GM12878 (cell line): Measurements from ENCODE around the gene LIN7C. TPM values are rescaled to one million over a fixed set of nuclear protein-coding genes. Genes with fewer than 3 reads are reported as not detected.

Experiments
- ATAC-seq: fragments of 200-7000 bp; cut with Tn5 transposase; 3 replicates; pipeline ENCODE4 v1.9.1; 2020; ENCODE audit warnings: mild to moderate bottlenecking, moderate library complexity
- BruUV-seq: library from RNA; stranded (reverse); fragments of 400-500 nt; replicated peaks from 2 replicates; lab custom pipeline; 2021; lab: Mats Ljungman, UMichigan
- CTCF ChIA-PET: fragments of 300-600 bp; sonication (Branson Sonifier 250); formaldehyde crosslinking; extraction: SDS; loops from one replicate; lab custom pipeline; 2021; ENCODE audit warnings: inconsistent platforms; lab: Yijun Ruan, JAX
- POLR2A ChIA-PET: fragments of 350-600 bp; formaldehyde crosslinking; extraction: SDS; loops from one replicate; lab custom pipeline; 2021; ENCODE audit warnings: inconsistent platforms; lab: Charles Lee
- RAD21 ChIA-PET: fragments of 300-600 bp; sonication (Branson Sonifier 250); formaldehyde crosslinking; loops from one replicate; lab custom pipeline; 2023; ENCODE audit warnings: antibody characterized with exemption; ENCODE audit not compliant: unreplicated experiment; lab: Charles Lee
- SMC1A ChIA-PET: fragments of 300-600 bp; sonication (Branson Sonifier 250); formaldehyde crosslinking; loops from one replicate; lab custom pipeline; 2023; ENCODE audit not compliant: unreplicated experiment, uncharacterized antibody; lab: Charles Lee
- DNase-seq: peaks from one replicate; pipeline ENCODE4 v3.0.0-alpha.2; 2011; ENCODE audit warnings: low read depth, low spot score
- FAIRE-seq: peaks from 3 replicates; lab custom pipeline; 2011; peaks lifted over from hg19 to GRCh38; lab: Jason Lieb, UNC
- H2AFZ ChIP-seq: 2 replicates; pipeline ENCODE4 v1.6.0; 2011; ENCODE audit warnings: low read depth, low read length, control low read depth; ENCODE audit not compliant: control insufficient read depth
- H3K27ac ChIP-seq: 2 replicates; pipeline ENCODE4 v1.5.1; 2011; ENCODE audit warnings: control low read depth; ENCODE audit not compliant: control insufficient read depth, insufficient read depth
- H3K27me3 ChIP-seq, 2 experiments: replicated peaks in 1 of 2; 2 replicates each; pipeline versions ENCODE4 v1.6.0 to v1.6.1; 2011; ENCODE audit warnings: low read length in 1 of 2; ENCODE audit not compliant: control insufficient read depth in 2 of 2, insufficient read depth in 2 of 2
- H3K36me3 ChIP-seq, 2 experiments: 2 replicates each; pipeline ENCODE4 v1.5.1; 2011; ENCODE audit warnings: low read length in 1 of 2; ENCODE audit not compliant: control insufficient read depth in 2 of 2, insufficient read depth in 2 of 2
- H3K4me1 ChIP-seq: 2 replicates; pipeline ENCODE4 v1.6.1; 2011; ENCODE audit warnings: mild to moderate bottlenecking, low read length, moderate library complexity, mixed read lengths; ENCODE audit not compliant: control insufficient read depth, insufficient read depth
- H3K4me2 ChIP-seq: 2 replicates; pipeline ENCODE4 v1.6.0; 2011; ENCODE audit warnings: control low read depth; ENCODE audit not compliant: control insufficient read depth, insufficient read depth
- H3K4me3 ChIP-seq: fragments of 200-600 bp; sonication (generic); 2 replicates; pipeline ENCODE4 v1.5.1; 2016
- H3K79me2 ChIP-seq: 2 replicates; pipeline ENCODE4 v1.6.0; 2011; ENCODE audit warnings: low read length; ENCODE audit not compliant: control insufficient read depth, insufficient read depth
- H3K9ac ChIP-seq: 2 replicates; pipeline ENCODE4 v1.8.0; 2011; ENCODE audit warnings: low read length, control low read depth, mixed read lengths; ENCODE audit not compliant: control insufficient read depth, insufficient read depth
- H3K9me3 ChIP-seq: replicated peaks from 3 replicates; pipeline ENCODE4 v1.5.1; 2011; ENCODE audit warnings: mild to moderate bottlenecking, low read length; ENCODE audit not compliant: control insufficient read depth, insufficient read depth
- H4K20me1 ChIP-seq: 2 replicates; pipeline ENCODE4 v1.6.0; 2011; ENCODE audit not compliant: control insufficient read depth, insufficient read depth
- BMI1 ChIP-seq: fragments of 450-650 bp; IDR thresholded peaks from 2 replicates; pipeline ENCODE4 v1.6.1; 2016; ENCODE audit warnings: mild to moderate bottlenecking, moderate library complexity, borderline replicate concordance
- E2F8 ChIP-seq: fragments of 450-650 bp; IDR thresholded peaks from 2 replicates; pipeline ENCODE4 v1.6.1; 2018; ENCODE audit warnings: mild to moderate bottlenecking, low read depth, moderate library complexity; ENCODE audit not compliant: partially characterized antibody
- ESRRA ChIP-seq: IDR thresholded peaks from 2 replicates; pipeline ENCODE4 v1.6.1; 2012; ENCODE audit warnings: mild to moderate bottlenecking, low read length, improper control_type of control experiment
- HDGF ChIP-seq: fragments of 450-650 bp; IDR thresholded peaks from 2 replicates; pipeline ENCODE4 v1.6.1; 2016; ENCODE audit warnings: antibody characterized with exemption
- JUND ChIP-seq: IDR thresholded peaks from 2 replicates; pipeline ENCODE4 v1.6.1; 2012; ENCODE audit warnings: low read depth, mild to moderate bottlenecking, low read length, improper control_type of control experiment, moderate library complexity
- MTA2 ChIP-seq: fragments of 450-650 bp; IDR thresholded peaks from 2 replicates; pipeline ENCODE4 v1.6.1; 2016; ENCODE audit warnings: low read depth, mild to moderate bottlenecking, moderate library complexity
- MTA3 ChIP-seq: IDR thresholded peaks from 2 replicates; pipeline ENCODE4 v1.6.1; 2012; ENCODE audit warnings: low read length, inconsistent platforms, borderline replicate concordance
- MXI1 ChIP-seq: fragments of 150-350 bp; IDR thresholded peaks from 2 replicates; pipeline ENCODE4 v1.6.1; 2011; ENCODE audit warnings: low read depth, mild to moderate bottlenecking, inconsistent platforms, low read length, improper control_type of control experiment
- PAX5 ChIP-seq: IDR thresholded peaks from 2 replicates; pipeline ENCODE4 v1.6.1; 2011; ENCODE audit warnings: low read depth, low read length, borderline replicate concordance
- POLR2A ChIP-seq: IDR thresholded peaks from 2 replicates; pipeline ENCODE4 v1.6.1; 2011; ENCODE audit warnings: low read depth, mild to moderate bottlenecking, low read length
- POLR2AphosphoS5 ChIP-seq: IDR thresholded peaks from 2 replicates; pipeline ENCODE4 v1.6.1; 2011; ENCODE audit warnings: mild to moderate bottlenecking, low read length, inconsistent platforms
- RAD51 ChIP-seq: fragments of 450-650 bp; IDR thresholded peaks from 2 replicates; pipeline ENCODE4 v1.6.1; 2016; ENCODE audit warnings: moderate library complexity, mild to moderate bottlenecking, inconsistent platforms
- RFX5 ChIP-seq: IDR thresholded peaks from 2 replicates; pipeline ENCODE4 v1.6.1; 2011; ENCODE audit warnings: low read depth, low read length, improper control_type of control experiment
- SREBF2 ChIP-seq: IDR thresholded peaks from 2 replicates; pipeline ENCODE4 v1.6.1; 2012; ENCODE audit warnings: mild to moderate bottlenecking, low read length
- TARDBP ChIP-seq: IDR thresholded peaks from 2 replicates; pipeline ENCODE4 v1.6.1; 2016; ENCODE audit warnings: borderline replicate concordance
- ZSCAN29 ChIP-seq: fragments of 450-650 bp; IDR thresholded peaks from 2 replicates; pipeline ENCODE4 v1.6.1; 2017; ENCODE audit warnings: mild to moderate bottlenecking, moderate library complexity
- WGBS: methylation state at CpG from one replicate; pipeline ENCODE4 v1.1.6; 2016; ENCODE audit warnings: low lambda C conversion rate; ENCODE audit not compliant: insufficient replicate concordance, insufficient coverage; ENCODE audit errors: missing lambda C conversion rate; 5-methylcytosine and 5-hydroxymethylcytosine counted together
- in situ Hi-C: fragments of 300-500 bp; cut with MboI; formaldehyde crosslinking; loops from 9 replicates; pipeline ENCODE4 v1.14.3; 2018; ENCODE audit warnings: mixed read lengths
- intact Hi-C: fragments of 100-400 bp; cut with micrococcal nuclease; formaldehyde crosslinking; loops from one replicate; pipeline ENCODE4 v1.14.2; 2022; ENCODE audit not compliant: unreplicated experiment
- polyA plus RNA-seq, 11 experiments: library from polyadenylated mRNA; depleted of rRNA in 4 of 11; unstranded in 6 of 11; stranded (reverse) in 5 of 11; fragments of >200 nt; fragmentation: Nextera tagmentation in 4 of 11; fragmentation: Illumina TruSeq in 1 of 11; extraction: Ambion mirVana in 4 of 11; extraction: Trizol in 1 of 11; gene quantifications; 1 replicate in 1 of 11; 2 replicates in 10 of 11; pipeline versions ENCODE4 v1.2.1 to v1.2.3, GENCODE V29; 2011 to 2016; ENCODE audit warnings: inconsistent platforms in 2 of 11, missing spikeins in 2 of 11, low read depth in 1 of 11
- total RNA-seq, 4 experiments: library from RNA; depleted of rRNA in 3 of 4; stranded (reverse); fragments of >200 nt in 3 of 4; fragmentation: Illumina TruSeq in 1 of 4; extraction: Trizol in 1 of 4; gene quantifications; 2 replicates each; pipeline versions ENCODE4 v1.2.1 to v1.2.3, GENCODE V29; 2013 to 2021

The LIN7C gene
- total and polyA plus RNA-seq, 10 of the 15 experiments (the other 5 are each of a cell fraction or from before 2014, with no cell fraction given) = 6.0 to 23.7 (median 15.1) TPM

DNA sequence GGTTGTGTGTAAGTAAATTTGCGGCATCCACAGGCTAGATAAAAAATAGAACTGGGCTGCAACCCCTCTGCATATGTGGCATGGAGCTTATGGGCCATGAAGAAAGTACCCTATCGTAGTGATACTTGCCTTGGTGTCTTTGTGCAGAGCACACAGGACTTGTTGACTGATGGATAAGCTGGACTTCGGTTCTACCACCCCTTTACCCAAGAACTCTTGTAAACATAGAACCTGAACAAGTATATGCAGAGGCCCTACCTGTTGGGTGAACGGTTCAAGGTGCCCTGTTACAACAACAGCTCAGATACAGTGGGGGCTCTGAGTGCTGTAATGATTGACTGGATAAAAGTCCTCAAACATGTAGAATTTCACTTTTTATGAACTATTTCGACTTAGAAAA lies 30.9 kb downstream of the LIN7C start:
- no peak overlapping the region for H2AFZ ChIP-seq
- in situ Hi-C loops (loop anchor here (5.0 to 10.0 kb wide), 2 partner anchors 718 to 1181 kb away; no protein-coding TSS in a partner anchor), intact Hi-C loops (no loop called here)
- CTCF ChIA-PET = interaction anchor here (0.6 to 4.2 kb wide), 3 partner anchors 10 to 268 kb away, joined by 3 to 20 read pairs (median 3); no protein-coding TSS in a partner anchor
- H3K79me2 ChIP-seq = no peaks in the 10 kb centered on the region
- no TSS peak for BruUV-seq
- H3K4me1 ChIP-seq = 0 out of 2 replicates have a peak, but pooled peaks cover 3% of the 10 kb centered on the region
- no peak overlapping the region for H3K4me3 ChIP-seq
- WGBS = 36% methylated on average over 5 of the region's 5 CpGs
- H3K27me3 ChIP-seq = peaks cover 0 to 3% of the 10 kb centered on the region in 2 experiments; a peak in 2 of 4 replicates
- SMC1A ChIA-PET = interaction anchor here (2.8 kb wide), 1 partner anchor 10 kb away, joined by 15 read pairs; no protein-coding TSS in a partner anchor
- H3K27ac ChIP-seq = no peak overlapping the region
- no peaks in the 10 kb centered on the region for H3K36me3 ChIP-seq
- POLR2A ChIA-PET = interaction anchor here (0.6 kb wide), 1 partner anchor 564 kb away, joined by 7 read pairs; no protein-coding TSS in a partner anchor
- no peaks in the 10 kb centered on the region for H3K9me3 ChIP-seq
- RAD21 ChIA-PET = interaction anchor here (0.7 to 1.1 kb wide), 3 partner anchors 10 to 292 kb away, joined by 4 read pairs; no protein-coding TSS in a partner anchor
- DNase-seq (no peak), ATAC-seq (no peak), FAIRE-seq (no peak)
- H3K9ac ChIP-seq = no peak overlapping the region
- H3K4me2 ChIP-seq = no peak overlapping the region
- TF ChIP-seq RAD51 (no peak), SREBF2 (no peak), BMI1 (no peak), MXI1 (no peak), MTA3 (no peak), E2F8 (no peak), HDGF (no peak), ZSCAN29 (no peak), RFX5 (no peak), POLR2AphosphoS5 (no peak), JUND (no peak), TARDBP (no peak), POLR2A (no peak), ESRRA (no peak), PAX5 (no peak), MTA2 (no peak)
- no peaks in the 10 kb centered on the region for H4K20me1 ChIP-seq
